Hepatocyte (in vitro differentiated cells): ENCODE results near the gene TENT5C. TPM values are rescaled to one million over a fixed set of nuclear protein-coding genes. Genes with fewer than 3 reads are reported as not detected.

Experiments
- DNase-seq: peaks from one replicate; pipeline ENCODE4 v3.0.0-alpha.2; 2016; ENCODE audit warnings: low spot score
- H2AFZ ChIP-seq: fragments of 200-600 bp; sonication (generic); 2 replicates; pipeline ENCODE4 v1.6.0; 2016; ENCODE audit warnings: antibody characterized with exemption, mild to moderate bottlenecking
- H3K27ac ChIP-seq: fragments of 200-600 bp; sonication (generic); 2 replicates; pipeline ENCODE4 v1.5.1; 2016; ENCODE audit warnings: mild to moderate bottlenecking
- H3K27me3 ChIP-seq: fragments of 200-600 bp; sonication (generic); 2 replicates; pipeline ENCODE4 v1.6.1; 2016
- H3K36me3 ChIP-seq: fragments of 200-600 bp; sonication (generic); replicated peaks from 2 replicates; pipeline ENCODE4 v1.5.1; 2016; ENCODE audit warnings: low read depth; ENCODE audit not compliant: insufficient read depth
- H3K4me1 ChIP-seq: fragments of 200-600 bp; sonication (generic); 2 replicates; pipeline ENCODE4 v1.5.1; 2016; ENCODE audit warnings: mild to moderate bottlenecking, moderate library complexity; ENCODE audit not compliant: insufficient read depth
- H3K4me2 ChIP-seq: fragments of 200-600 bp; sonication (generic); 2 replicates; pipeline ENCODE4 v1.6.0; 2016
- H3K4me3 ChIP-seq: fragments of 200-600 bp; sonication (generic); 2 replicates; pipeline ENCODE4 v1.5.1; 2016; ENCODE audit warnings: mild to moderate bottlenecking
- H3K79me2 ChIP-seq: fragments of 200-600 bp; sonication (generic); 2 replicates; pipeline ENCODE4 v1.6.0; 2017; ENCODE audit warnings: mild to moderate bottlenecking
- H3K9me2 ChIP-seq: fragments of 200-600 bp; sonication (generic); replicated peaks from 2 replicates; pipeline ENCODE4 v1.6.0; 2017; ENCODE audit warnings: mild to moderate bottlenecking; ENCODE audit not compliant: insufficient read depth
- H3K9me3 ChIP-seq: fragments of 200-600 bp; sonication (generic); 2 replicates; pipeline ENCODE4 v1.5.1; 2016; ENCODE audit warnings: low read depth, mild to moderate bottlenecking
- H4K20me1 ChIP-seq: fragments of 200-600 bp; sonication (generic); 2 replicates; pipeline ENCODE4 v1.6.0; 2016; ENCODE audit warnings: mild to moderate bottlenecking; ENCODE audit not compliant: insufficient read depth, poor library complexity, severe bottlenecking
- EZH2 ChIP-seq: fragments of 200-600 bp; sonication (generic); IDR thresholded peaks from 2 replicates; pipeline ENCODE4 v1.6.1; 2016; ENCODE audit warnings: antibody characterized with exemption, mild to moderate bottlenecking, borderline replicate concordance
- EZH2phosphoT487 ChIP-seq: fragments of 200-600 bp; sonication (generic); IDR thresholded peaks from one replicate; pipeline ENCODE4 v1.6.1; 2018; ENCODE audit warnings: antibody characterized with exemption, mild to moderate bottlenecking, low read depth, moderate library complexity; ENCODE audit not compliant: unreplicated experiment, severe bottlenecking
- WGBS: methylation state at CpG from one replicate; pipeline ENCODE4 v1.1.6; 2016; ENCODE audit warnings: low lambda C conversion rate; ENCODE audit errors: missing lambda C conversion rate; 5-methylcytosine and 5-hydroxymethylcytosine counted together
- polyA plus RNA-seq: library from polyadenylated mRNA; unstranded; fragments of >200 nt; fragmentation: Nextera tagmentation; extraction: Ambion mirVana; gene quantifications from 2 replicates; pipeline ENCODE4 v1.2.1, GENCODE V29; 2016
- total RNA-seq: library from RNA; depleted of rRNA; stranded (reverse); fragments of >200 nt; gene quantifications from 2 replicates; pipeline ENCODE4 v1.2.3, GENCODE V29; 2014
- TF ChIP-seq, protein P1 (sequence below): fragments of 200-600 bp; sonication (generic); IDR thresholded peaks from 2 replicates; pipeline ENCODE4 v1.5.1; 2016; ENCODE audit warnings: antibody characterized with exemption, mild to moderate bottlenecking; ENCODE audit not compliant: poor library complexity

TENT5C gene
- total and polyA plus RNA-seq, 2 experiments from 2014 or later = 2.5 to 4.1 TPM

GRCh38 chr1:117596023-117596720, 9.7 kb upstream of the TENT5C start:
- Histone ChIP-seq H3K4me2 (no peak overlapping the region), H3K27ac (no peak overlapping the region), H3K79me2 (no peaks in the 10 kb centered on the region), H4K20me1 (no peaks in the 10 kb centered on the region), H3K36me3 (no peaks in the 10 kb centered on the region), H3K9me2 (no peaks in the 10 kb centered on the region), H3K4me1 (no peaks in the 10 kb centered on the region), H3K27me3 (no peaks in the 10 kb centered on the region), H3K9me3 (no peaks in the 10 kb centered on the region), H2AFZ (no peak overlapping the region), H3K4me3 (no peak overlapping the region)
- WGBS = 94% methylated on average over 4 of the region's 5 CpGs
- TF ChIP-seq EZH2 (no peak), EZH2phosphoT487 (no peak)
- TF ChIP-seq, protein P1, sequence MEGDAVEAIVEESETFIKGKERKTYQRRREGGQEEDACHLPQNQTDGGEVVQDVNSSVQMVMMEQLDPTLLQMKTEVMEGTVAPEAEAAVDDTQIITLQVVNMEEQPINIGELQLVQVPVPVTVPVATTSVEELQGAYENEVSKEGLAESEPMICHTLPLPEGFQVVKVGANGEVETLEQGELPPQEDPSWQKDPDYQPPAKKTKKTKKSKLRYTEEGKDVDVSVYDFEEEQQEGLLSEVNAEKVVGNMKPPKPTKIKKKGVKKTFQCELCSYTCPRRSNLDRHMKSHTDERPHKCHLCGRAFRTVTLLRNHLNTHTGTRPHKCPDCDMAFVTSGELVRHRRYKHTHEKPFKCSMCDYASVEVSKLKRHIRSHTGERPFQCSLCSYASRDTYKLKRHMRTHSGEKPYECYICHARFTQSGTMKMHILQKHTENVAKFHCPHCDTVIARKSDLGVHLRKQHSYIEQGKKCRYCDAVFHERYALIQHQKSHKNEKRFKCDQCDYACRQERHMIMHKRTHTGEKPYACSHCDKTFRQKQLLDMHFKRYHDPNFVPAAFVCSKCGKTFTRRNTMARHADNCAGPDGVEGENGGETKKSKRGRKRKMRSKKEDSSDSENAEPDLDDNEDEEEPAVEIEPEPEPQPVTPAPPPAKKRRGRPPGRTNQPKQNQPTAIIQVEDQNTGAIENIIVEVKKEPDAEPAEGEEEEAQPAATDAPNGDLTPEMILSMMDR = no peak
- DNase-seq = no peak

DNA sequence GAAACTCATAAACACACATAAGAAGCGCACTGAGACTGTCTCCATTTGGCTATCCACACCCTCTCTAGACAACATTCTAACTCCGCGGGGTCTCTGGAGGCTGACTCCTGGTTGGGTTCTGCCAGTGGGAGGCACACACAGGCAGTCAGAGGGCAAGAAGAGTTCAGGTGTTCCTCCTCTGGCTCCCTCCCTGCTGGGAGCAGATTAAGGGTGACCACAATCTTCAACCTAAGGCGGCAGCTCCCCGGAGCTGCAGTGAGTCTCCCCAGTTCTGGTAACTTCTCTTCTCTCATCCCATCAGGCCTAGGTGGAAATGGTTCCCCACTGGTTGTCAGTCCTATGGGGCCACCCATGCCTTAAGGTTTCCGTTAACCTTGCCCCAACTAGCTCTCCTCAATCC, 7.4 kb upstream of the TENT5C start:
- no peaks in the 10 kb centered on the region for H3K79me2 ChIP-seq
- no peaks in the 10 kb centered on the region for H4K20me1 ChIP-seq
- no peaks in the 10 kb centered on the region for H3K4me1 ChIP-seq
- no peak overlapping the region for H3K4me3 ChIP-seq
- WGBS = 85% methylated on average over 6 of the region's 6 CpGs
- H3K36me3 ChIP-seq = no peaks in the 10 kb centered on the region
- no peaks in the 10 kb centered on the region for H3K27me3 ChIP-seq
- H3K27ac ChIP-seq = no peak overlapping the region
- no peak overlapping the region for H2AFZ ChIP-seq
- H3K4me2 ChIP-seq = no peak overlapping the region
- TF ChIP-seq EZH2phosphoT487 = no peak
- no peak for TF ChIP-seq EZH2
- TF ChIP-seq, protein P1 = no peak
- no peak for DNase-seq
- no peaks in the 10 kb centered on the region for H3K9me3 ChIP-seq
- H3K9me2 ChIP-seq = no peaks in the 10 kb centered on the region

DNA sequence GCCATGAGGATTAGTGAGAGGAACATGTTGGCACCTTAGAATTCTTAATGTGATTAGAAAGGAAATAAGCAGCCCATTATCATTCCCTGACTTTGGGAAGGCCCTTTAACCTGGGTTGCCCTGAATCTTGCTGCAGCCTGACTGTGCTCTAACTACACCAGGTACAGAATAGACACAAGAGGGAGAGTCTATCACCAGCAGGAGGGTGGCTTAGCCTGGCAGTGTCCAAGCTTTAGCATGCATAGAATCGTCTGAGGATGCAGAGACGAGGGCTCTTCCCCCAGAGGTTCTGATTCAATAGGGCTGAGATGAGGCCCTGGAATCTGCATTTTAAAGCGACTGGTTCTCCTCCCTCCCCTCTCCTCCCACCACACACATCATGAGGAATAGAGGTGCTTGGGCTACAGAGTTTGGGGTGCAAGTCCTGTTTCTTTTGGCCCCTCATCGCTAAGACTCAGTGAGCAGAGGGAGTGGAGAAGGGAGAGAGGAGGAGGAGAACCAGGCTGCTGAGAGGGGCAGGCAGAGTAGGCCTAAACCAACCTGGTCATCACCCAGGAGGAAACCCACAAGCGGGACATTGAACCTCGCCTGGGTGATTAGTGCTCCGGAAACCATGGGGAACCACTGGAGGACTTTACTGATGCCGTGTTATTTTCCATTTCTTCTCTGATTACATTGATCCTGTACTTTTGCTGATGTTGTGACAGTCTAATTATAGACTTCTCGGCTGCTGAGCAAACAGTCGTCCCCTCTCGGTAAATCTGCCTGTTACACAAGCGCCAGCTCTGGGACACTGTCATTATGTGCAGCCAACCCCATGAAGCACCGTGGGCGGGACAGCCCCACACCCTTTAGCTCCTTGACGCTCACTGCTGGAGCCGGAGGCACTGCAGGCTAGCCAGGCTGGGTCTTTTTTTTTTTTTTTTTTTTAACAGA, 6.3 kb upstream of the TENT5C start:
- no peak for TF ChIP-seq EZH2phosphoT487
- H3K4me1 ChIP-seq = no peaks in the 10 kb centered on the region
- H3K27me3 ChIP-seq = no peaks in the 10 kb centered on the region
- no peak overlapping the region for H3K4me2 ChIP-seq
- no peaks in the 10 kb centered on the region for H3K9me3 ChIP-seq
- no peaks in the 10 kb centered on the region for H3K36me3 ChIP-seq
- 85% methylated on average over 16 of the region's 16 CpGs for WGBS
- no peak overlapping the region for H3K4me3 ChIP-seq
- H4K20me1 ChIP-seq = no peaks in the 10 kb centered on the region
- H3K79me2 ChIP-seq = no peaks in the 10 kb centered on the region
- H3K27ac ChIP-seq = no peak overlapping the region
- H2AFZ ChIP-seq = no peak overlapping the region
- no peaks in the 10 kb centered on the region for H3K9me2 ChIP-seq
- no peak for DNase-seq
